NCI-H1048 (cell line): ENCODE measurements around the gene ANO6.

ENCODE experiments used
- DNase-seq: peaks from one replicate; lab custom pipeline; 2025; lab: John Stamatoyannopoulos, UW

ANO6 gene

GRCh38 chr12:45406988-45407850, 191.3 kb downstream of the ANO6 start:
- DNase-seq = no peak

- DNase-seq = no peak
Measured at GRCh38 chr12:45407981-45408728, 192.3 kb downstream of the ANO6 start.

DNA sequence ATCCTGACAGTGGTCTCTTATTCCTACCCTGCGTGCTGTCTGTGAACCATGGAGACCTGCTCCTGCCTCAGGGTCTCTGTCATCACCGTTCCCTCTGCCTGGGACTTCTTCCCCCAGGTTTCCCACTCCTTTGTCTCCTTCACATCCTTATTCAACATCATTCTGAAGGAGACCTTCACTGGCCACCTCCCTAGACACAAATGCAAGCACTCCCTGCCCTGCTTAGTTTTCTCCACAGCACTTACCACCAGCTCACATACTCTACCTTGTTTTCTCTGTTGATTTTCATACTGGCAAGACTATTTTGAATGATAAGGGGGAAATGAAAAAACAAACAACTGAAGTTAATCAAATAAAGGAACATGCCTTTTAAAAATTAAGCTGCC, 192.8 kb downstream of the ANO6 start:
- no peak for DNase-seq

- no peak for DNase-seq
Measured at GRCh38 chr12:45409966-45410365, 194.1 kb downstream of the ANO6 start.

- no peak for DNase-seq
Measured at GRCh38 chr12:45411626-45412025, 195.7 kb downstream of the ANO6 start.

- no peak for DNase-seq
Measured at GRCh38 chr12:45415393-45415817, 199.5 kb downstream of the ANO6 start.

- no peak for DNase-seq
Measured at GRCh38 chr12:45416126-45416525, 200.2 kb downstream of the ANO6 start.

GRCh38 chr12:45418520-45418919, 202.6 kb downstream of the ANO6 start:
- no peak for DNase-seq

DNA sequence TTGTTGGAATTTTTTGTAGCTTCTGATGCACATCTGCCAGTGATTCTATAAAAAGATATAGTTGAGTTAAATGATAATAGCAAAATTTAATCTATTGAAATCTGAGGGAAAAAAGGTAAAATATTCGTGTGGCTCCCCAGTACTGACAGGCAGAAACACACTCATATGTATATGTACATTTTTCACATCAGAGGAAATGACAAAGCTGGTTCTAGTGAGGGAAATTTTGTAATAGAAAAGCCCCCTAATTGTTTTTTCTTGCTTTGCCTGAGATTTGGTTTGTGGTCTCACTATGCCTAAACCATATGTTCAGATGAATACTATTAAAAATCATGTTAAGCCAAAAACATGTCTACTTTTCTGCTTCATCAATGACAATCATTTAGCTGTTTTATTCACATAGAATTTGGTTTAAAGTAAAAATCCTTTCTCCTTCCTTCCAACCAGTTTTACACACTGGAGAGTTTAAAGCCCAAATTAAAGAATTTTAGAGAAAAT, 203.5 kb downstream of the ANO6 start:
- DNase-seq = no peak

DNA sequence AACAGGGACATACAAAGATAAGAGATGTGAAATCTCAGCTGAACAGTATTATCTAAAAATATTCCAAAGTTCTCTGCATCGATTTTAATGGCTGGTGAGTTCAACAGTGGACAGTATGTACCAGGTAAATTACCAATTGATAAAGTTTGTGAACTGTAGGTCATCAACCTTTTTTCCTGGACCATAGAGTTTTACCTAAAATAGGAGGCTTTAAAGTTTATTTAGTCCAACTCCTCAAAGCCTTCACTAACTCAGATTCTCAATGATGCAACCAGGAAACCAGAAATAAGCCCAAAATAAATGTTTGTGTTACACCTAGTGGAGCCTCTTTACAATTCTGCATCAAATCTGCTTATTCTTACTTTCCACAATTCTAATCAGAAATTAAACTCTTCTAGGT, 205.8 kb downstream of the ANO6 start:
- no peak for DNase-seq

- no peak for DNase-seq
Measured at GRCh38 chr12:45423931-45424330, 208.0 kb downstream of the ANO6 start.

DNA sequence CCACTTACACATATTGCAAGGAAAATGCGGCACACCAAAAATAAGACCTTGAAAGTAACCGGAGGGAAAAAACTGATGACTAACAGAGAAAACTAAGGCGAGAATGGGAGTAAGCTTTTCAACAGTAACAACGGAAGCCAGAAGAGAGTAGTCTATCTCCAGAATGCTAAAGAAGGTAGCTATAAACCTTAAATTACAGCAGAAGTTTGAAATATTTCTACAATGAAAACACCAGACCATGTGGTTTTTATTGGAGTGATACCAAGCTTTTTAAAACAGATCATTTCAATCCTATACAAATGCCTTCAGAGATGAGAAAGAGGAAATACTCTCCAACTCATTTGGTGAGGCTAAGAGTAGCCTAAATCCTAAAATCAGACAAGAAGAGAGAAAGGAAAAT, 209.5 kb downstream of the ANO6 start:
- DNase-seq = no peak

GRCh38 chr12:45426294-45426693, 210.4 kb downstream of the ANO6 start:
- no peak for DNase-seq

DNA sequence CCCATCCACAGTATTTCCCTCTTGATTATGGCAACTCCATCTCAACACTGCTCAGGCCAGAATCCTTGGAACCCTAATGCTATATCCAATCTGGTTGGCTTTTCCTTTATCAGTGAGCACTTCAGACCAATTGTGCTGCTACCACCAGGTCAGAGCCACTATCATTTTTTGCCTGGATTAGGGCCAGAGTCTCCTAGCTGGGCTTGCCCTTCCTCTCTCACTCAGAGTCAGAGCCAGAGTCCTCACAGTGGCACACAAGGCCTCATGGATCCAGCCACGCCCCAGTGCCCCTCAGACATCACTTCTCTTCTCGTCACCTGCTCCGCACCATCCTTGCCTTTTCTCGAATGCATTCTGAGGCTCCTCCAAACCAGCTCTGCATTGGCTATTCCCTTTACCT, 211.1 kb downstream of the ANO6 start:
- no peak for DNase-seq

GRCh38 chr12:45429831-45430230, 213.9 kb downstream of the ANO6 start:
- no peak for DNase-seq

- DNase-seq = no peak
Measured at GRCh38 chr12:45431126-45431525, 215.2 kb downstream of the ANO6 start.

- DNase-seq = no peak
Measured at GRCh38 chr12:45432710-45433109, 216.8 kb downstream of the ANO6 start.

DNA sequence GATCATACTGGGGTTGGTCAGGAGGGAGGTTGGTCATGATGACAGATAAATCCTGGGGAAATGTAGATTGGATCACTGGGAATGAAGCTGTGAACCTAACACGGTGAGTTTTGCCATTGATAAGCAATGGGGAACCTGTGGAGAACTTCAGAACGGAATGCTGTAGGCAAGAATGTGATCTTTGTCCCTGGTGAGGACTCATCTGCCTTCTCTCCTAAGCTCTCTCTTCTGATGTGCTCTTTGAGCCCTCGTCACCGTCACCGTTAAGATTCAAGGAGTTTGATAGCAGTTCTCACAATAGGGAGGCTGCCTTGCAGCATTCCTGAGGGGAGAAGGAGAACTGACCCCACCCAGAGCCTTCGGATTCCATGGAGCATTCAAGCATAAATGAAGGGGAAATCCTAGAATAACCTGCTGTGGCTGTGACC, 217.6 kb downstream of the ANO6 start:
- DNase-seq = no peak

GRCh38 chr12:45434094-45434493, 218.2 kb downstream of the ANO6 start:
- no peak for DNase-seq

DNA sequence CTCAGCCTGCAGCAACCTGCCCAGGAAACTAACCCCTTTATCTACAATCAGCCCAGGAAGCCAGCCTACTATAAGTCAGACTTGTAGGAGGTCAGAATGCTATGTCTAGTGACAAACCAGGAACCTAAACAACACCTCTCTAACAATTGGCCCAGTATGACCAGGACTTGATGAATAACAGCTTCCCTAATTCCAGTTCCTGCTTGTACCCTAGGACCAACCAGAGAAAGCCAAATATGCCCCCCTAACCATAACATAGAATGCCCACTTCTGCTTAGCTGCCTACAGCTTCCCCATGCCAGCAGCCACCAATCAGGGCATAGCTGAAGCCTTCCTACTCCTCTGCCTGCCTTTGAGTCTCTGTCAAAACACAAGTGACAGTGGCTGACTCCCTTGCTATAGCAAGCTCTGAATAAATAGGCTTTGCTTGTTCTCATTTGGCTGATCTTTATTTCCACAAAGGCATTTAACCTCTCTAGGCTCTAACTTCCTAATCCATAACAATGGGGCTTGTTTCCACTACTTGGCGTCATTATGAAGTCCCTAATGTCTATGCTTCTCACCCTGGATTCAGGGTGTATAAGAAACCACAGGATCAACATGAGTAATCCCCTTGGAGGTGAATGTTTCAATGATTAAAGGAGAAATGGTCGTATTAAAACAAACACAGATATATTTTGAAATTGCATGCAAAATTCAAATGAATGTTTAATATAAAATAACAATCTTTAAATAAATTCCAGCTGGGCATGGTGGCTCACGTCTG, 220.2 kb downstream of the ANO6 start:
- DNase-seq = no peak

GRCh38 chr12:45439039-45439438, 223.1 kb downstream of the ANO6 start:
- no peak for DNase-seq

DNA sequence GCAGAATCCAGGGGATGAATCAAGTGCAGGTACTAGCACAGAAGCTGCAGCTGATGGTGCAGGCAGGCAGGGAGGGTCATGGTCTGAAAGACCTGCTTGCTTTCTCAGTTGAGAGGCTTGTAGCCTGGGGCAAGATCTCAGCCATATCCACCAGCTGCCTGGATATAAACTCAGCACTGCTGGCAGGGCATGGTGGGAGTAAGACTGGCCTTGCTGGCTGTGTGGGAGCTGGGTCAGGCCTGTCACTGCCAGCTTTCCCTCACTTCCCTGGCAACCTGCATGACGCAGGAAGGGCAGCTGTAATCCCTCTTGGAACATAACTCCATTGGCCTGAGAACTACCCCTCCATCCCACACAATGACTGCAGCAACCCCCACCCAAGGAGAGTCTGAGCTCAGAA, 230.1 kb downstream of the ANO6 start:
- no peak for DNase-seq
